ENCODE data around the gene SIRT2. TPM values are rescaled to one million over a fixed set of nuclear protein-coding genes. Genes with fewer than 3 reads are reported as not detected.

The SIRT2 gene
- total RNA-seq, 1 experiment from 2014 or later: 8.4 TPM

- Mint-ChIP-seq H3K4me3 (no peak overlapping the region), H3K27ac (peak overlapping the region in 2 of 3 experiments; percentile 49 to 64; a peak in 4 of 7 replicates), H3K36me3 (ENCODE audit: insufficient read depth in 1 of 3, low read depth in 3 of 3) (peaks cover 89 to 100% (median 99%) of the 10 kb centered on the region in 3 experiments), H3K9me3 (no peaks in the 10 kb centered on the region; a peak in 1 of 5 replicates), H3K4me1 (peaks cover 15 to 16% of the 10 kb centered on the region in 2 experiments), H3K27me3 (ENCODE audit: low read depth) (peaks cover 2% of the 10 kb centered on the region; the same call in 1 of the 2 replicates)
- no peaks in the 10 kb centered on the region for H3K27me3 ChIP-seq (ENCODE audit: insufficient read depth, low read length)
- no peak overlapping the region for H3K9ac ChIP-seq (ENCODE audit: extremely low read depth, insufficient read length, low read length)
- H3K4me2 ChIP-seq (ENCODE audit: insufficient read depth, insufficient read length, low read length): no peak overlapping the region
- H3K18ac ChIP-seq (ENCODE audit: insufficient read length, low read depth, low read length): no peak overlapping the region
- H2BK120ac ChIP-seq (ENCODE audit: low read depth, low read length, poor library complexity, severe bottlenecking): no peak overlapping the region
- no CpG with 5 or more reads among the region's 9 CpGs for WGBS (ENCODE audit: extremely low coverage, insufficient read length, low lambda C conversion rate)
- H3K27ac ChIP-seq (ENCODE audit: insufficient read length, low read depth, low read length): no peak overlapping the region
- H2AK5ac ChIP-seq (ENCODE audit: insufficient read length, low read length): no peak overlapping the region
- H3K23ac ChIP-seq (ENCODE audit: insufficient read length, low read depth, low read length): no peak overlapping the region
- H3T11ph ChIP-seq (ENCODE audit: low read length): no peak overlapping the region
- no peak overlapping the region for H2AFZ ChIP-seq (ENCODE audit: low read length)
- H3K79me2 ChIP-seq (ENCODE audit: insufficient read depth, low read length): peaks cover 10% of the 10 kb centered on the region; the same call in 1 of the 2 replicates
- peaks cover 8% of the 10 kb centered on the region for H3K79me1 ChIP-seq (ENCODE audit: insufficient read depth, low read depth, low read length, poor library complexity, severe bottlenecking)
- H2BK12ac ChIP-seq (ENCODE audit: insufficient read length, low read depth, low read length): no peak overlapping the region
- no peaks in the 10 kb centered on the region for H3K23me2 ChIP-seq (ENCODE audit: insufficient read length, low read depth, low read length, poor library complexity, severe bottlenecking)
- no peak overlapping the region for H2BK15ac ChIP-seq (ENCODE audit: low read depth, low read length)
- H2BK5ac ChIP-seq (ENCODE audit: insufficient read length, low read length): no peak overlapping the region
- no peak overlapping the region for H3K14ac ChIP-seq (ENCODE audit: insufficient read depth, low read length)
- no peak overlapping the region for H3K4ac ChIP-seq (ENCODE audit: low read depth, low read length)
- no peak overlapping the region for H4K8ac ChIP-seq (replicated peaks; ENCODE audit: insufficient read length, low read depth, low read length)
- H3K9me3 ChIP-seq (ENCODE audit: control insufficient read depth, low read depth, low read length): no peaks in the 10 kb centered on the region
- H2BK20ac ChIP-seq (ENCODE audit: low read depth, low read length, poor library complexity, severe bottlenecking): no peak overlapping the region
- peaks cover 4% of the 10 kb centered on the region for H4K20me1 ChIP-seq (ENCODE audit: control insufficient read depth, insufficient read depth, insufficient read length)
- no peak overlapping the region for H4K91ac ChIP-seq (ENCODE audit: insufficient read length, low read depth, low read length)
- no peak overlapping the region for H4K5ac ChIP-seq (ENCODE audit: insufficient read length, low read depth, low read length)
- no peak for DNase-seq
- H3K4me1 ChIP-seq (ENCODE audit: insufficient read depth, low read length): no peaks in the 10 kb centered on the region
- no peak overlapping the region for H3K56ac ChIP-seq (ENCODE audit: insufficient read length, low read depth, low read length)
- TF ChIP-seq CTCF (conservative IDR thresholded peaks at IDR 0.05): no peak
Measured at GRCh38 chr19:38843175-38843758, 56.2 kb downstream of the SIRT2 start.

Measured in H9 (cell line).